ENCODE data around the gene LAMA3. TPM values are rescaled to one million over a fixed set of nuclear protein-coding genes. Genes with fewer than 3 reads are reported as not detected.
A peak's percentile ranks its signal among the peaks of the same experiment; 100 is the strongest.

LAMA3 gene
- total and polyA plus RNA-seq, 10 of the 15 experiments (the other 5 are each of a cell fraction or from before 2014, with no cell fraction given) = 0.37 to 6.5 (median 5.4) TPM

GRCh38 chr18:24003903-24004640, 314.8 kb downstream of the LAMA3 start (continued):
- TF ChIP-seq ATF7 (IDR thresholded peaks at IDR 0.05; ENCODE audit: low read depth) (no peak), CUX1 (IDR thresholded peaks at IDR 0.05; ENCODE audit: insufficient replicate concordance, low read depth, low read length) (no peak), CREM (IDR thresholded peaks at IDR 0.05; ENCODE audit: low read depth) (no peak), MEF2A (IDR thresholded peaks at IDR 0.05; ENCODE audit: insufficient read depth, low read depth, low read length) (peak; percentile 61; the same call in 1 of the 2 replicates), BMI1 (IDR thresholded peaks at IDR 0.05; ENCODE audit: borderline replicate concordance) (no peak), FOS (IDR thresholded peaks at IDR 0.05; ENCODE audit: borderline replicate concordance, extremely low read depth, insufficient read length) (no peak), SPI1 (IDR thresholded peaks at IDR 0.05; ENCODE audit: borderline replicate concordance, insufficient read depth, low read depth, low read length) (peak; percentile 36; the same call in 1 of the 2 replicates), SMARCA5 (IDR thresholded peaks at IDR 0.05) (no peak), RFX5 (IDR thresholded peaks at IDR 0.05; ENCODE audit: low read depth, low read length) (no peak), IKZF2 (IDR thresholded peaks at IDR 0.05) (peak; percentile 51 to 54), CHD4 (IDR thresholded peaks at IDR 0.05) (no peak), USF2 (IDR thresholded peaks at IDR 0.05; ENCODE audit: borderline replicate concordance, low read depth, low read length) (no peak), JUNB (IDR thresholded peaks at IDR 0.05) (0 out of 2 replicates have a peak, but pooled peaks have one; percentile 27), NFYB (IDR thresholded peaks at IDR 0.05; ENCODE audit: insufficient read depth, low read depth, low read length) (no peak), STAT3 (IDR thresholded peaks at IDR 0.05; ENCODE audit: low read depth, low read length) (no peak), TCF3 (IDR thresholded peaks at IDR 0.05; ENCODE audit: borderline replicate concordance, insufficient read depth, low read depth, low read length) (no peak), ZBED1 (IDR thresholded peaks at IDR 0.05; ENCODE audit: borderline replicate concordance) (no peak), EED (IDR thresholded peaks at IDR 0.05; ENCODE audit: low read depth) (peak; percentile 74), KDM1A (IDR thresholded peaks at IDR 0.05; ENCODE audit: borderline replicate concordance) (no peak), CBFB (IDR thresholded peaks at IDR 0.05; ENCODE audit: low read depth) (no peak), IRF3 (IDR thresholded peaks at IDR 0.05) (no peak), MLLT1 (IDR thresholded peaks at IDR 0.05) (no peak), EP300 (IDR thresholded peaks at IDR 0.05; ENCODE audit: borderline replicate concordance in 1 of 2, control insufficient read depth in 1 of 2, low read depth in 2 of 2, low read length in 2 of 2) (no peak)

Data from GM12878 (cell line).